Kidney glomerular epithelial cell (primary cell): ENCODE measurements around the gene SETD1B.

Source experiments
- DNase-seq: peaks from one replicate; lab custom pipeline; 2025; lab: John Stamatoyannopoulos, UW

The SETD1B gene

GRCh38 chr12:121807642-121808347, 4.0 kb downstream of the SETD1B start:
- no peak for DNase-seq

- no peak for DNase-seq
Measured at GRCh38 chr12:121808623-121809022, 4.8 kb downstream of the SETD1B start.

GRCh38 chr12:121809712-121810116, 5.9 kb downstream of the SETD1B start:
- DNase-seq = no peak

- DNase-seq = no peak
Measured at GRCh38 chr12:121810234-121810817, 6.5 kb downstream of the SETD1B start.

- no peak for DNase-seq
Measured at GRCh38 chr12:121810833-121811433, 7.1 kb downstream of the SETD1B start.

- DNase-seq = peak; percentile 43
Measured at GRCh38 chr12:121811434-121812319, 7.9 kb downstream of the SETD1B start.

GRCh38 chr12:121812320-121812871, 8.6 kb downstream of the SETD1B start:
- DNase-seq = peak; percentile 43

GRCh38 chr12:121812921-121813896, 9.4 kb downstream of the SETD1B start:
- no peak for DNase-seq

GRCh38 chr12:121813951-121814350, 10.1 kb downstream of the SETD1B start:
- no peak for DNase-seq

- no peak for DNase-seq
Measured at GRCh38 chr12:121814429-121815119, 10.8 kb downstream of the SETD1B start.

GRCh38 chr12:121815263-121815662, 11.5 kb downstream of the SETD1B start:
- no peak for DNase-seq

- DNase-seq = no peak
Measured at GRCh38 chr12:121816925-121817647, 13.3 kb downstream of the SETD1B start.

GRCh38 chr12:121817648-121818043, 13.8 kb downstream of the SETD1B start:
- no peak for DNase-seq

GRCh38 chr12:121819212-121819949, 15.6 kb downstream of the SETD1B start:
- DNase-seq = no peak

GRCh38 chr12:121820056-121820455, 16.2 kb downstream of the SETD1B start:
- DNase-seq = no peak

- no peak for DNase-seq
Measured at GRCh38 chr12:121822393-121823100, 18.7 kb downstream of the SETD1B start.

GRCh38 chr12:121823101-121823726, 19.4 kb downstream of the SETD1B start:
- no peak for DNase-seq

GRCh38 chr12:121823727-121824115, 19.9 kb downstream of the SETD1B start:
- DNase-seq = no peak
